Medulla oblongata (tissue), 1 donor: ENCODE data around the gene CCNG2.

Experiments
- DNase-seq: peaks from one replicate; pipeline ENCODE4 v3.0.0-alpha.2; 2015; ENCODE audit errors: extremely low spot score

The CCNG2 gene

GRCh38 chr4:77177199-77177598, 20.2 kb downstream of the CCNG2 start:
- DNase-seq: no peak

GRCh38 chr4:77178560-77178959, 21.6 kb downstream of the CCNG2 start:
- DNase-seq: no peak

DNA sequence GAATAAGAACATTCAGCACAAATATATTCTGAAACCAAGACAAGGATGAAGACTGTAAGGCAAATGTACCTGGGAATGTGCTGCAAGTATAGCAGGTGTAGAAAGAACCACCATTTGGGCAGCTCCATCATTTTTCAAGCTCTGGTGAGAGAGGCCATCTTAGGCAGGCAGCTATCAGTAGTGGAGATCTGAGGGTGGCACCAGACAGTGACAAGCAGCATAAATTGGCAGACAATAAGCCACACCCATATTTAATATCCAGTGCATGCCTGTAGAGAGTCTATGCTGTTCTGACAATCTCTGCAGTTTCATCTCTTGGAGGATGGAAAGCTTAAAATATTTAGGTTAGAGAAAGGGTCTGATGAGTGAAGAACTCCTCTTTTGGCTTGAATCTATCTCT, 22.5 kb downstream of the CCNG2 start:
- DNase-seq: no peak

DNA sequence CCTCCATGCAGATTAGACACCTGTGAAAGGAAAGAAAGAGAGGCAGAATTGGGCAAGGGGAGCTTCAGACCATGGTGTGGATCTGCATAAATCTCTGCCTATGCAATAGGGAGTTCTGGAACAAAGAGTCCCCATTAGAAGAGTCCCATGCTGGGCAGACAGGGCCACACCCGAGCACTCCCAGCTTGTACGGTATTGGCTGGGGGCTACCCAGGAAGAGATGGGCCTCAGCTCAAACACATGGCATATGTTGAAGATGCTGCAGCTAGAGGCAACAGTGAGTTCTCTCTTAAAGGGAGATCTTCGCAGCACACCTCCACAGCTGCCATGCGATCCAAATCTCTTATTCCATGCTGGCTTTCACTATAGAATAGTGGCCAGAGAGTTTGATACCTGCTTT, 24.7 kb downstream of the CCNG2 start:
- DNase-seq: no peak

DNA sequence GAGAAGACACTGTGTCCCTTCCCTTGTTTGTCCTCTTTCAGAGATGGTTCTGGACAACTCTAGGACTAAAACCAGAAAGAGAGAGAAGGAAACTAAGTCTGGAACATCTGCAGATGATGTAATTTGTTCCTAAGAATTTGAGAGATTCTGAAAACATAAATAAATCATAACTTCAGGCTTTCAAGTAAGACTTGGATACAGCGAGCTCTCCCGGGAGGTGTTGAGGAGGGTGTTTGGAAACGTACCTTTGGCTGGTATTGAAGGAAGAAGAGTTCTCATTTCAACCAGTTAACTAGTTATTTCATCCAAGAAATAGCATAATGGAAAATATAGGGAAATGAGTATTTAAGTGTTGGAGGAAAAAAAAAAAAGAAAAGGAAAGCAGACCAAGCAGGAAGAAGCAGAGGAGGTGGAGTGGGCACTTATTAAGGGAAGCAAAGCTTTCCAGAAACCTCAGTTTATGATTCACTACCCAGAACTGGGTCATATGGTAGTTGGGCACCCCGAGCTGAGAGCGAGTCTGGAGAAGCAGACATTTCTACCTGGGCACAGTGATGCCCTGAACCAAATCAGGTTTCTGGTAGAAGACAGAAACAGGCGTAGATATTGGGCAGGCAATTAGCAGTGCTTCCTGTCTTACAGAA, 26.9 kb downstream of the CCNG2 start:
- no peak for DNase-seq

DNA sequence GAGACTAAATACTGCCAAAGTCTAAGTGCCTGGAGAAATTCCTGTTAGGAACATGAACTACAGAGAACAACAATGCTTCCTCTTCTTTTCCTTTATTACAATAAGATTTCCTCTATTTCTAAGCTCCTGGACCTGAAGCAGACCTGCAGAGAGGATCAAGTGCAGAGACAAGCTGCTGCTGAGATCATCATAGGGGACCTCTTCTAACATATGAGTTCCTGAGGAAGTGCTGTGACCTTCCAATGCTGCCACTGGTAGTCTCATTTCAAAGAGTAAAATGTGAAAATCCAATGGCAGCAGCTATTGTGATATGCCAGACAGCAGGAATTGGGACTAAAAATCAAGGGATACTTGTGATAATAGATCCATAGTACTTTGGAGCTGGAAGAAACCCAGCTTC, 28.0 kb downstream of the CCNG2 start:
- no peak for DNase-seq

DNA sequence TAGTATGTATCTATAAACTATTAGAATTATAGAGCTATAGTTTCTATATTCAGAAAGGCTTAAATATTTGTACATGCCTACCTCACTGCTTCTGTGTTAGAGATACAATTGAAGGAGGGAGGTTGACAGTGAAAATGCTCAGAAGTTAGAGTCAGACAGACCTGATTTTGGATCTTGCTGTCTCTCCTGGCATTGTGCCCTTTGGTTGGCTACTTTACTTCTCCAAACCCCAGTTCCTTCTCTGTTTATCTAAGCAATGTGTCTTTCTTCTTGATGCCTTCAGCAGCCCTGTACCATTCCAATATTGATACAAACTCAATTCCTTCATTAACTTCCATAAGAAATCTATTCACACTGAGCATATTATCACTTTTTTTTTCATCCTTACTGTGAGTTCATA, 28.7 kb downstream of the CCNG2 start:
- DNase-seq: peak; percentile 52

GRCh38 chr4:77187322-77187721, 30.3 kb downstream of the CCNG2 start:
- DNase-seq: peak; percentile 13

DNA sequence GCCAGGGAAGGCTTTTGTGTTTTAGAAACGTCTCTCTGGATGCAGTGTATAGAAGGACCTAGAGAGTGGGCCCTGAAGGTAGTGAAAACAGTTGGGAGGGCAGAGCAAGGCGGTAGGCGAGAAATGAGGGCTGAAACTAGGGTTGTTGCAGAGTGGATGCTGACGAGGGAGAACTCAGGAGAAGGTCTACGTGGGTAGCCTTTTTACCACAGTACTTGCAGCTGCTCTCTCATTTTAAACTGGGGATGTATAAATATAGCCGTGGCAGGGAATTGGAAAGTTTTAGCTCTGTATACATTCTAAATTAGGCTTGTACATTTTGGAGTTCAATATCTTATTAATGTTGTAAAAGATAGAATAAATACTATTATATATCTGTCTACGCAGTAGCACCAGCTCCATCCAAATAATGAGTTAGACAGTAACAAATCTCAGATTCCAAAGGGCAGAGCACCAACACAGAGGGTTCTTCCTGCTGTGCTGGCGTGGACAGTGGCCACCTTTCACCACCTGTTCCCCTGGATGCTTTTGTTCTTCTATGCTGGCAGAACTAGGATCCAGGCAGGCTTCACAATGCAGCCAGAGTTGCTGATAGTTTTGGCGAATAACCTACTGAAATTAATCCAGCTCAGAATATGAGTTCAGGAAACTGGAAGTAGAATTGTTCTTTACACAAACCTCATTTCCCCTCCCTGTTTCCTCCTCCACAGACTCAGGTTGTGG, 31.7 kb downstream of the CCNG2 start:
- no peak for DNase-seq

GRCh38 chr4:77189412-77189811, 32.4 kb downstream of the CCNG2 start:
- DNase-seq: no peak

DNA sequence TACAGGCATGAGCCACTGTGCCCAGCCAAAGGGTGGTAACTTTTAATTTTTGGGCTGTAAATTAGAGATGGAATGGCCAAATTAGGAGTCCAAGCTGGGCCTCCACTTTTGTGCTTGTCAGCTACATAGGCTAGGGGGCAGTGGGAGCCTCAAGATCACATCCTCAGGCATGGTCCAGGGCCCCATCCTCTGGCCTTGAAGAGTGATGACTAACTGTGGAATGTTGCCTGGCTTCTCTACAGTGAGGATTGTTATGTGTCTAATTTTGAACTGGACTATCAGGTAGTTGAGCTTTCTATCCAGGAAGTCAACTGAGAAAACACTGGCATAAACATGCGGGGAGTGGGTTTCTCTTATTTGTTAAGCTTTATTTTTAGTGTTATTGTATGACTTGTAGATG, 33.0 kb downstream of the CCNG2 start:
- no peak for DNase-seq

DNA sequence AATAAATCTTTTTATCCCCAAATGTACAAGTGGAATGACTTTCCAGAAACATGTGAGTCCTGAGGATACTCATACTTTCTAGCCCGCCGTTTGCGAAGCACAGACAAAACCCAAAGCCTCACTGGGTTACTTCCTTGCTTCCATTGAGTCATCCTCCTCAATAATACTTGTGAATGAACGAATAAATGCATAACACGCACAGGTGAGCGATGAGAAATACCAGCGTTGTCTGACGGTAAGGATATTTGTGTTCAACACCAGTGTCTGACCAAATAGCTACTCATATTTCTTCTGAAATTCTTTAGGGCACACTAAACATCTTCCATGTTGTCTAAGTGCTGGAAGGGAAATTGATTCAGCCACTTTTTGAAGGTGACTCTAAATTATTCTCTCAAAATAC, 36.0 kb downstream of the CCNG2 start:
- no peak for DNase-seq

DNA sequence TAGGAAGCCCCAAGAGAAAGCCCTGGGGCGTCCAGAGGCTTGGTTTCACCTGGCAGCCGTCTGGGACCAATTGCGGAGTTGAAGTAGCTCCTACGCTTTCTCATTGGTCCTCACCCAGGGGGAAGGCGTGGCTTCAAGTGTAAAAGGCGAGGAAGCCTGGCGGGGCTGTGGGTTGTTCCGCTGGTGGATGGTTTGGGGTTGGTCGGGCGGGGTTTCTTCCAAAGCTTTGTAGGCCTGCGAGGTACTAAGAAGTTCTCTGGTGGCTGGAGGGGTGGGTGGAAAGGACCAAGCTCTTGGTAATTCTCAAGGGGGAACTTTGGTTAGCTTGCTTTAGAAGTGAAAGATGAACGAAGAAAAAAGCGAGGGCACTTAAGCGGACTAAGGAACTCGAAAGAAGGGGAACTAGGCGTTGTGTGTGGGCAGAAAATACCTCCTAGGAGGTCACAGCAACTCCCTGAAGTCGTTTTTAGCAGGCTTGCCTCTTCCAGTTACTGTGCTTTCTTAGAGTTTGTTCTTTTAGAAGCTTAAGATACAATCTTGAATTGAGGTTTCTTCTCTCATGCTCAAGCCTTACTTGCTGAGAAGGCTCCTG, 36.6 kb downstream of the CCNG2 start:
- DNase-seq: peak; percentile 72

DNA sequence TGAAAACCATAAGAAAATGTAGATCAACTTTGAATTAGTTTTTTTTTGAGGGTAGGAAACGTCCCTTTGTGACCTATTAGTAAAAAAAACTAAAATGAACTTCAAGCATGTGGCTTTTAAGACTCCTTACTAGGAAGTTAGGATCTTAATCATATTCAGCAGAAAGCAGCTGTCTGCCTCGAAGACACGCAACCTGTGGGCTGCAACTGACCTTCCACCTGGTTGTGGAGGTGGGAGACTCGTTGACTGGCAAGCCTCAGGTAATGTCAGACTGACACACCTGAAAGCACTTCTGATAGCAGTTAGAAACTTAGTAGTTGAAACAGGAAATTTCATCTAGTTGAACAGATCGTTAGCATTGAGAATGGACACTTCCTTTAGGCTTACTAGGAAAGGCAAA, 37.4 kb downstream of the CCNG2 start:
- DNase-seq: no peak

DNA sequence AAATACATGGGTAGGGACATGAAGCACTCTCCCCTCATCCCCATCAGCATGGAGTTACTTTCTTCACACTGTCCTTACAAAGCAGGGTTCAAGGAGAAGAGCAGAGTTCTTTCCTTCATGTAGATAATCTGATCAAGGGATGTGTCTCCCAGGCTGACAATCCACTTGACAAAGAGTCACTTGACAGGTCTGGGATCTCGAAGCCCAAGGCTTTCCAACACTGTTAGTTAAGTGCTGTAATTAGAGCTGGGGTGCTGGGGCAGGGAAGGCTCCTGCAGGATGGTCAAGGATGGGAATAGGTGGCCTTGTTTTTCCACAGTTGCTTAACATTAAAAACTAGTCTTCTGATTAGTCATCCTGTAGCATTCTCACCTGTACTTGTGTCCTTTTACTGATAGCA, 38.0 kb downstream of the CCNG2 start:
- DNase-seq: no peak

- DNase-seq: peak; percentile 27
These were observed 39.9 kb downstream of the CCNG2 start for GRCh38 chr4:77196866-77197265.

DNA sequence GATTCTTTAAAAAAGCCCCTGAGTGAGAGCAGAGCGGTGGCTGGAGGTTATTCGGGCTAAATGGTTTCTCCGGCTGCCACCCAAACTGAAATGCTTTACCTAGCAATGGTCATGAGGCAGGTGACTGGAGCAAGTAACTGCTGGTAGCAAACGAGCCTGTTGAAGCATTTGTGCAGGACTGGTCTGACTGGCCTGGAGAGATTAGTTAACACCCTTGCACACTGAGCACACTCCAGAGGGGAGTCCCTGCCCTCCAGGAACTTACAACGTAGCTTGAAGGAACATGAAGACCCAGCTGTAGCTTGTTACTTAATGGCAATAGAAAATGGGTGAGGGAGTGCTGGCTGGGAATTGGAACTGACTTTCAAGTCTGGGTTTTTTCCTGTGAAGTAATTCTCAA, 40.4 kb downstream of the CCNG2 start:
- DNase-seq: no peak

GRCh38 chr4:77197831-77198230, 40.8 kb downstream of the CCNG2 start:
- peak; percentile 35 for DNase-seq

DNA sequence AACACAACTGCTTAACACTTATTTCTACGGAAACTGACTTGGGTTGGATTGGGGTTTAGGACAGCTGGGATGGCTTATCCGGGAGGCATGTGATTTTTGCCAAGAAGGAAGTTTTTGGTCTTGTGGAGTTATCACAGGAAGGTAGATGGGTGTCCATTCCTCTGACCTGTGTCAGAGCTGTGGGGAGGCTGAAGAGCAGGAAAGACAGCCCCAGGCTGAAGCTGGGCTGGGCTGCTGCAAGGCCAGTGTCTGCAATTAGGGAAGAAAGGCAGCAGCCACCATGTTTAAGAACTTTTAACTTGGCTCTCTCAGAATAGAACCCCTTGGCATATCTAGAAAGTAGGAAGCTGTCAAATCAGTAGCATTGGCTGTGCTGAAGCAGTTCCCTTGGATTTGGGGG, 42.3 kb downstream of the CCNG2 start:
- DNase-seq: no peak

- no peak for DNase-seq
These were observed 42.7 kb downstream of the CCNG2 start for GRCh38 chr4:77199701-77200100.

DNA sequence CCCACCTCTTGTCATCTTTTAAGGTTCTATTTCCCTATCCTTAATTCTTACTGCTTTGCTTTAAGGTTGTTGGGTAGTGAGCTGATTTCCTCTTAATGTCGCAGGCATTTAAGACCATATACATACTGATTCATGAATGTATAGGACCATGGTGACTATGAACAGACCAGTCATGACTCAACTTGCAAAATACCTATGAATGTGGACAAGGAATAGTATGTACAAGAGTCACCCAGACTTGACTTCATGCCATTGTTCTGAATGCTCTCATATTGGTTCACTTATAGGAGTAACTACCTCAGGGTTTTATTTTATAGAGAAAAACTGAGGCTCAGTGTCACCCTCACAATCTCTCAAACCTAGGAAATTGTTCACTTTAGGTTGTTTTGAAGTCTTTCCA, 44.3 kb downstream of the CCNG2 start:
- no peak for DNase-seq

- DNase-seq: no peak
These were observed 44.9 kb downstream of the CCNG2 start for GRCh38 chr4:77201857-77202256.

GRCh38 chr4:77202491-77202890, 45.5 kb downstream of the CCNG2 start:
- DNase-seq: no peak
